ENCODE measurements around the gene LKAAEAR1. TPM values are rescaled to one million over a fixed set of nuclear protein-coding genes. Genes with fewer than 3 reads are reported as not detected.
A peak's percentile ranks its signal among the peaks of the same experiment; 100 is the strongest.

Gene LKAAEAR1
- total and polyA plus RNA-seq, 9 of the 15 experiments (the other 6 are each of a cell fraction or from before 2014, with no cell fraction given) = not detected

DNA sequence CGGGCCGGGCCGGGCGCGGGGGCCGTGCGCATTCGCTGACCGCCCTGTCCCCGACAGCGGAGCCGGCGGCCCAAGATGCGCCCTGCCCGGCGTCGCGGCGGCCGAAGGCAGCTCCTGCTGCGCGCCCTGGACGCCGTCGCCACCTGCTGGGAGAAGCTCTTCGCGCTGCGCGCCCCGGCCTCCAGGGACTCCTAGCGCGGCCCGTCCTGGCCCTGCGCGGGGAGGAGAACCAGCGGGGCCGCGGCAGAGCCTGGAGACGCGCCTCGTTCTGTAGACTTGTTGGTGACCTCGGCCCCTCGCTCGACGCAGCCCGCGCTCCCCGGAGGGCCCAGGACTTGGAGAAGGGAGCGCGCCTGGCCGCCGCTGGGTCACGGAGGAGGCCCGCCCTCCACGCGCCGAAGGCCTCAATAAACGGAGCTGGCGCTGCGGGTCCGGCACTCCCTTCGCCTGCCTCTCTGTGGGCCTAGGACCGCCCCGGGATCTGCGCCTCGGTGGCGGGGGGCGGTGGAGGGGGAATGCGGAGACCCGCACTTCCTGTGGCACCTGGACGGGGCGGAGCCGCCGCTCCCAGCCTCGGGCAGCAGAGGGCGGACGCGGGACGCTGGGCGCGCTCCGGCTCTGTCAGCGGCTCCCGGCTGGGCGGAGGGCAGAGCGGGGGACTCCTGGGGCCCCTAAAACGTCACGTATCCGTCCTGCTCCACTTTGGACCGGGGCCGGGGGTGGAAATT is 45.5 kb downstream of the LKAAEAR1 start (continued):
- TF ChIP-seq, protein P1, sequence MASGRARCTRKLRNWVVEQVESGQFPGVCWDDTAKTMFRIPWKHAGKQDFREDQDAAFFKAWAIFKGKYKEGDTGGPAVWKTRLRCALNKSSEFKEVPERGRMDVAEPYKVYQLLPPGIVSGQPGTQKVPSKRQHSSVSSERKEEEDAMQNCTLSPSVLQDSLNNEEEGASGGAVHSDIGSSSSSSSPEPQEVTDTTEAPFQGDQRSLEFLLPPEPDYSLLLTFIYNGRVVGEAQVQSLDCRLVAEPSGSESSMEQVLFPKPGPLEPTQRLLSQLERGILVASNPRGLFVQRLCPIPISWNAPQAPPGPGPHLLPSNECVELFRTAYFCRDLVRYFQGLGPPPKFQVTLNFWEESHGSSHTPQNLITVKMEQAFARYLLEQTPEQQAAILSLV (tag; IDR thresholded peaks at IDR 0.05) = no peak
- TF ChIP-seq ZNF586 (CRISPR knock-in tag; conservative IDR thresholded peaks at IDR 0.05) = no peak
- TF ChIP-seq HIVEP1 (CRISPR knock-in tag; IDR thresholded peaks at IDR 0.05) = no peak
- no peak for TF ChIP-seq CBX5 (IDR thresholded peaks at IDR 0.05; ENCODE audit: borderline replicate concordance, low read depth)
- TF ChIP-seq CCNT2 (IDR thresholded peaks at IDR 0.05; ENCODE audit: borderline replicate concordance, extremely low read depth, insufficient read length, low read depth, low read length) = no peak
- TF ChIP-seq NFATC3 (IDR thresholded peaks at IDR 0.05) = no peak
- no peak; the same call in 1 of the 2 replicates for TF ChIP-seq ETV1 (tag; conservative IDR thresholded peaks at IDR 0.05; ENCODE audit: low read depth)
- no peak for TF ChIP-seq KLF6 (CRISPR knock-in tag; IDR thresholded peaks at IDR 0.05; ENCODE audit: borderline replicate concordance)
- peak; percentile 45 for TF ChIP-seq MEIS2 (IDR thresholded peaks at IDR 0.05; ENCODE audit: partially characterized antibody)
- no peak for TF ChIP-seq MYNN (IDR thresholded peaks at IDR 0.05)
- TF ChIP-seq MYNN (CRISPR knock-in tag; IDR thresholded peaks at IDR 0.05) = no peak
- TF ChIP-seq ZNF232 (CRISPR knock-in tag; IDR thresholded peaks at IDR 0.05) = no peak
- no peak for TF ChIP-seq ZNF699 (CRISPR knock-in tag; IDR thresholded peaks at IDR 0.05; ENCODE audit: insufficient replicate concordance)
- no peak for TF ChIP-seq SLC30A9 (CRISPR knock-in tag; IDR thresholded peaks at IDR 0.05)
- TF ChIP-seq, protein P2, sequence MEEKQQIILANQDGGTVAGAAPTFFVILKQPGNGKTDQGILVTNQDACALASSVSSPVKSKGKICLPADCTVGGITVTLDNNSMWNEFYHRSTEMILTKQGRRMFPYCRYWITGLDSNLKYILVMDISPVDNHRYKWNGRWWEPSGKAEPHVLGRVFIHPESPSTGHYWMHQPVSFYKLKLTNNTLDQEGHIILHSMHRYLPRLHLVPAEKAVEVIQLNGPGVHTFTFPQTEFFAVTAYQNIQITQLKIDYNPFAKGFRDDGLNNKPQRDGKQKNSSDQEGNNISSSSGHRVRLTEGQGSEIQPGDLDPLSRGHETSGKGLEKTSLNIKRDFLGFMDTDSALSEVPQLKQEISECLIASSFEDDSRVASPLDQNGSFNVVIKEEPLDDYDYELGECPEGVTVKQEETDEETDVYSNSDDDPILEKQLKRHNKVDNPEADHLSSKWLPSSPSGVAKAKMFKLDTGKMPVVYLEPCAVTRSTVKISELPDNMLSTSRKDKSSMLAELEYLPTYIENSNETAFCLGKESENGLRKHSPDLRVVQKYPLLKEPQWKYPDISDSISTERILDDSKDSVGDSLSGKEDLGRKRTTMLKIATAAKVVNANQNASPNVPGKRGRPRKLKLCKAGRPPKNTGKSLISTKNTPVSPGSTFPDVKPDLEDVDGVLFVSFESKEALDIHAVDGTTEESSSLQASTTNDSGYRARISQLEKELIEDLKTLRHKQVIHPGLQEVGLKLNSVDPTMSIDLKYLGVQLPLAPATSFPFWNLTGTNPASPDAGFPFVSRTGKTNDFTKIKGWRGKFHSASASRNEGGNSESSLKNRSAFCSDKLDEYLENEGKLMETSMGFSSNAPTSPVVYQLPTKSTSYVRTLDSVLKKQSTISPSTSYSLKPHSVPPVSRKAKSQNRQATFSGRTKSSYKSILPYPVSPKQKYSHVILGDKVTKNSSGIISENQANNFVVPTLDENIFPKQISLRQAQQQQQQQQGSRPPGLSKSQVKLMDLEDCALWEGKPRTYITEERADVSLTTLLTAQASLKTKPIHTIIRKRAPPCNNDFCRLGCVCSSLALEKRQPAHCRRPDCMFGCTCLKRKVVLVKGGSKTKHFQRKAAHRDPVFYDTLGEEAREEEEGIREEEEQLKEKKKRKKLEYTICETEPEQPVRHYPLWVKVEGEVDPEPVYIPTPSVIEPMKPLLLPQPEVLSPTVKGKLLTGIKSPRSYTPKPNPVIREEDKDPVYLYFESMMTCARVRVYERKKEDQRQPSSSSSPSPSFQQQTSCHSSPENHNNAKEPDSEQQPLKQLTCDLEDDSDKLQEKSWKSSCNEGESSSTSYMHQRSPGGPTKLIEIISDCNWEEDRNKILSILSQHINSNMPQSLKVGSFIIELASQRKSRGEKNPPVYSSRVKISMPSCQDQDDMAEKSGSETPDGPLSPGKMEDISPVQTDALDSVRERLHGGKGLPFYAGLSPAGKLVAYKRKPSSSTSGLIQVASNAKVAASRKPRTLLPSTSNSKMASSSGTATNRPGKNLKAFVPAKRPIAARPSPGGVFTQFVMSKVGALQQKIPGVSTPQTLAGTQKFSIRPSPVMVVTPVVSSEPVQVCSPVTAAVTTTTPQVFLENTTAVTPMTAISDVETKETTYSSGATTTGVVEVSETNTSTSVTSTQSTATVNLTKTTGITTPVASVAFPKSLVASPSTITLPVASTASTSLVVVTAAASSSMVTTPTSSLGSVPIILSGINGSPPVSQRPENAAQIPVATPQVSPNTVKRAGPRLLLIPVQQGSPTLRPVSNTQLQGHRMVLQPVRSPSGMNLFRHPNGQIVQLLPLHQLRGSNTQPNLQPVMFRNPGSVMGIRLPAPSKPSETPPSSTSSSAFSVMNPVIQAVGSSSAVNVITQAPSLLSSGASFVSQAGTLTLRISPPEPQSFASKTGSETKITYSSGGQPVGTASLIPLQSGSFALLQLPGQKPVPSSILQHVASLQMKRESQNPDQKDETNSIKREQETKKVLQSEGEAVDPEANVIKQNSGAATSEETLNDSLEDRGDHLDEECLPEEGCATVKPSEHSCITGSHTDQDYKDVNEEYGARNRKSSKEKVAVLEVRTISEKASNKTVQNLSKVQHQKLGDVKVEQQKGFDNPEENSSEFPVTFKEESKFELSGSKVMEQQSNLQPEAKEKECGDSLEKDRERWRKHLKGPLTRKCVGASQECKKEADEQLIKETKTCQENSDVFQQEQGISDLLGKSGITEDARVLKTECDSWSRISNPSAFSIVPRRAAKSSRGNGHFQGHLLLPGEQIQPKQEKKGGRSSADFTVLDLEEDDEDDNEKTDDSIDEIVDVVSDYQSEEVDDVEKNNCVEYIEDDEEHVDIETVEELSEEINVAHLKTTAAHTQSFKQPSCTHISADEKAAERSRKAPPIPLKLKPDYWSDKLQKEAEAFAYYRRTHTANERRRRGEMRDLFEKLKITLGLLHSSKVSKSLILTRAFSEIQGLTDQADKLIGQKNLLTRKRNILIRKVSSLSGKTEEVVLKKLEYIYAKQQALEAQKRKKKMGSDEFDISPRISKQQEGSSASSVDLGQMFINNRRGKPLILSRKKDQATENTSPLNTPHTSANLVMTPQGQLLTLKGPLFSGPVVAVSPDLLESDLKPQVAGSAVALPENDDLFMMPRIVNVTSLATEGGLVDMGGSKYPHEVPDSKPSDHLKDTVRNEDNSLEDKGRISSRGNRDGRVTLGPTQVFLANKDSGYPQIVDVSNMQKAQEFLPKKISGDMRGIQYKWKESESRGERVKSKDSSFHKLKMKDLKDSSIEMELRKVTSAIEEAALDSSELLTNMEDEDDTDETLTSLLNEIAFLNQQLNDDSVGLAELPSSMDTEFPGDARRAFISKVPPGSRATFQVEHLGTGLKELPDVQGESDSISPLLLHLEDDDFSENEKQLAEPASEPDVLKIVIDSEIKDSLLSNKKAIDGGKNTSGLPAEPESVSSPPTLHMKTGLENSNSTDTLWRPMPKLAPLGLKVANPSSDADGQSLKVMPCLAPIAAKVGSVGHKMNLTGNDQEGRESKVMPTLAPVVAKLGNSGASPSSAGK (IDR thresholded peaks at IDR 0.05) = peak; percentile 91
- TF ChIP-seq FOXA1 (IDR thresholded peaks at IDR 0.05; ENCODE audit: borderline replicate concordance) = no peak
- TF ChIP-seq RBM17 (IDR thresholded peaks at IDR 0.05; ENCODE audit: borderline replicate concordance, low read depth, low read length) = no peak

Data from K562 (cell line).